A673 (cell line): ENCODE data around the gene NAGS. TPM values are rescaled to one million over a fixed set of nuclear protein-coding genes. Genes with fewer than 3 reads are reported as not detected.
"Not testable (repeated sequence)": the region's sequence is repeated elsewhere in the genome, so short reads cannot be mapped to it uniquely, and the experiment has no call there.

Experiments used
- BruUV-seq: library from RNA; stranded (reverse); fragments of 400-500 nt; replicated peaks from 2 replicates; lab custom pipeline; 2021; lab: Mats Ljungman, UMichigan
- CTCF ChIA-PET: fragments of 300-600 bp; sonication (Branson Sonifier 250); formaldehyde crosslinking; loops from one replicate; lab custom pipeline; 2022; ENCODE audit warnings: antibody characterized with exemption; lab: Charles Lee
- POLR2A ChIA-PET: fragments of 300-600 bp; sonication (Branson Sonifier 250); formaldehyde crosslinking; loops from one replicate; lab custom pipeline; 2022; ENCODE audit warnings: antibody characterized with exemption; ENCODE audit not compliant: low non-redundant PET; lab: Charles Lee
- DNase-seq: peaks from one replicate; pipeline ENCODE4 v3.0.0-alpha.2; 2015; ENCODE audit warnings: low spot score
- H3K27ac ChIP-seq: fragments of 200-600 bp; sonication (generic); 2 replicates; pipeline ENCODE4 v1.5.1; 2016; ENCODE audit warnings: mixed run types, low read depth, mild to moderate bottlenecking, mixed read lengths, antibody characterized with exemption, low read length; ENCODE audit not compliant: poor library complexity, severe bottlenecking
- H3K27me3 ChIP-seq: fragments of 200-600 bp; sonication (generic); replicated peaks from 2 replicates; pipeline ENCODE4 v1.6.1; 2017; ENCODE audit warnings: mixed run types, low read depth, mild to moderate bottlenecking, mixed read lengths, antibody characterized with exemption, low read length; ENCODE audit not compliant: insufficient read depth, poor library complexity
- H3K36me3 ChIP-seq: fragments of 200-600 bp; sonication (generic); 2 replicates; pipeline ENCODE4 v1.6.1; 2016; ENCODE audit warnings: mixed run types, mild to moderate bottlenecking, mixed read lengths, antibody characterized with exemption, low read length; ENCODE audit not compliant: insufficient read depth, poor library complexity, severe bottlenecking
- H3K4me1 ChIP-seq: fragments of 200-600 bp; sonication (generic); 2 replicates; pipeline ENCODE4 v1.6.1; 2017; ENCODE audit warnings: mixed run types, mild to moderate bottlenecking, mixed read lengths, antibody characterized with exemption, low read length; ENCODE audit not compliant: insufficient read depth, poor library complexity, severe bottlenecking
- H3K4me3 ChIP-seq: fragments of 200-600 bp; sonication (generic); 2 replicates; pipeline ENCODE4 v1.5.1; 2016; ENCODE audit warnings: low read depth, mixed run types, mild to moderate bottlenecking, mixed read lengths, low read length; ENCODE audit not compliant: poor library complexity, severe bottlenecking
- H3K9me3 ChIP-seq: fragments of 200-600 bp; sonication (generic); 2 replicates; pipeline ENCODE4 v1.6.1; 2016; ENCODE audit warnings: mixed run types, low read depth, mild to moderate bottlenecking, mixed read lengths, antibody characterized with exemption, low read length; ENCODE audit not compliant: poor library complexity, severe bottlenecking
- CTCF ChIP-seq: fragments of 300-800, 200-600 bp; sonication (generic); conservative IDR thresholded peaks from 2 replicates; pipeline ENCODE4 v1.5.1; 2017; ENCODE audit warnings: low read depth, mild to moderate bottlenecking, antibody characterized with exemption, low read length, moderate library complexity, mixed read lengths
- EZH2 ChIP-seq: fragments of 200-600 bp; sonication (generic); IDR thresholded peaks from 2 replicates; pipeline ENCODE4 v1.6.1; 2017; ENCODE audit warnings: borderline replicate concordance, low read depth, mild to moderate bottlenecking, mixed read lengths, antibody characterized with exemption, low read length; ENCODE audit not compliant: poor library complexity, severe bottlenecking
- intact Hi-C: fragments of 100-400 bp; cut with micrococcal nuclease; formaldehyde crosslinking; loops from one replicate; pipeline ENCODE4 v1.10.0; 2022; ENCODE audit not compliant: unreplicated experiment
- total RNA-seq: library from RNA; stranded (reverse); gene quantifications from 2 replicates; pipeline ENCODE4 v1.2.3, GENCODE V29; 2021

NAGS gene
- total RNA-seq, 1 experiment from 2014 or later = 0.24 TPM

GRCh38 chr17:44029736-44030135 lies 25.3 kb downstream of the NAGS start:
- no peaks in the 10 kb centered on the region for H3K9me3 ChIP-seq
- DNase-seq = no peak
- no peaks in the 10 kb centered on the region for H3K4me1 ChIP-seq
- CTCF ChIA-PET = no interaction called here
- no peak overlapping the region for H3K27ac ChIP-seq
- no TSS peak for BruUV-seq
- TF ChIP-seq CTCF = no peak
- TF ChIP-seq EZH2 = no peak
- H3K36me3 ChIP-seq = no peaks in the 10 kb centered on the region
- POLR2A ChIA-PET = no interaction called here
- intact Hi-C loops = no loop called here
- no peak overlapping the region for H3K4me3 ChIP-seq
- no peaks in the 10 kb centered on the region for H3K27me3 ChIP-seq

GRCh38 chr17:44030482-44030881 lies 26.1 kb downstream of the NAGS start:
- Histone ChIP-seq H3K27ac (no peak overlapping the region), H3K4me3 (no peak overlapping the region), H3K36me3 (no peaks in the 10 kb centered on the region), H3K4me1 (no peaks in the 10 kb centered on the region), H3K9me3 (no peaks in the 10 kb centered on the region), H3K27me3 (no peaks in the 10 kb centered on the region)
- DNase-seq = no peak
- no TSS peak for BruUV-seq
- intact Hi-C loops = no loop called here
- TF ChIP-seq CTCF = no peak
- TF ChIP-seq EZH2 = no peak
- ChIA-PET CTCF (no interaction called here), POLR2A (no interaction called here)

- H3K27me3 ChIP-seq = no peaks in the 10 kb centered on the region
- ChIA-PET POLR2A (no interaction called here), CTCF (no interaction called here)
- H3K9me3 ChIP-seq = no peaks in the 10 kb centered on the region
- intact Hi-C loops = no loop called here
- DNase-seq = no peak
- BruUV-seq = no TSS peak
- no peak overlapping the region for H3K27ac ChIP-seq
- peaks cover 6% of the 10 kb centered on the region for H3K36me3 ChIP-seq
- no peak for TF ChIP-seq EZH2
- no peak for TF ChIP-seq CTCF
- no peaks in the 10 kb centered on the region for H3K4me1 ChIP-seq
- H3K4me3 ChIP-seq = no peak overlapping the region
Observed at GRCh38 chr17:44033861-44034408, 29.5 kb downstream of the NAGS start.

- DNase-seq, H3K4me1 ChIP-seq, BruUV-seq, POLR2A ChIA-PET, H3K27me3 ChIP-seq, H3K27ac ChIP-seq, H3K9me3 ChIP-seq, H3K36me3 ChIP-seq, H3K4me3 ChIP-seq, intact Hi-C loops, CTCF ChIA-PET: not testable (repeated sequence)
Observed at GRCh38 chr17:44034688-44035087, 30.3 kb downstream of the NAGS start.
